K562 (cell line): Measurements from ENCODE around the gene SLC26A1. TPM values are rescaled to one million over a fixed set of nuclear protein-coding genes. Genes with fewer than 3 reads are reported as not detected.

ENCODE experiments used
- GABPB2 ChIP-seq: fragments of 250-450 bp; sonication (Bioruptor Pico); conservative IDR thresholded peaks from 2 replicates; pipeline ENCODE4 v1.5.1; 2021; ENCODE audit warnings: mild to moderate bottlenecking
- polyA plus RNA-seq, 8 experiments: library from polyadenylated mRNA; depleted of rRNA in 4 of 8; stranded (reverse) in 5 of 8; unstranded in 3 of 8; fragments of >200 nt; fragmentation: Nextera tagmentation in 2 of 8; fragmentation: Illumina TruSeq in 1 of 8; extraction: Ambion mirVana in 2 of 8; extraction: Trizol in 1 of 8; gene quantifications; 2 replicates each; pipeline versions ENCODE4 v1.2.1 to v1.2.3, GENCODE V29; 2011 to 2014; ENCODE audit warnings: inconsistent platforms in 1 of 8, missing spikeins in 1 of 8
- total RNA-seq, 7 experiments: library from RNA; depleted of rRNA in 6 of 7; stranded (reverse); fragments of >200 nt in 6 of 7; fragmentation: Illumina TruSeq in 2 of 7; extraction: Trizol in 2 of 7; gene quantifications; 2 replicates each; pipeline versions ENCODE4 v1.2.1 to v1.2.3, GENCODE V29; 2011 to 2021; ENCODE audit warnings: low replicate concordance in 1 of 7
- TF ChIP-seq, protein P1 (sequence below): fragments of 450-650 bp; IDR thresholded peaks from 2 replicates; pipeline ENCODE4 v1.6.1; 2016; ENCODE audit warnings: mild to moderate bottlenecking, moderate library complexity

SLC26A1 gene
- total and polyA plus RNA-seq, 9 of the 15 experiments (the other 6 are each of a cell fraction or from before 2014, with no cell fraction given) = 0.11 to 4.2 (median 0.95) TPM

DNA sequence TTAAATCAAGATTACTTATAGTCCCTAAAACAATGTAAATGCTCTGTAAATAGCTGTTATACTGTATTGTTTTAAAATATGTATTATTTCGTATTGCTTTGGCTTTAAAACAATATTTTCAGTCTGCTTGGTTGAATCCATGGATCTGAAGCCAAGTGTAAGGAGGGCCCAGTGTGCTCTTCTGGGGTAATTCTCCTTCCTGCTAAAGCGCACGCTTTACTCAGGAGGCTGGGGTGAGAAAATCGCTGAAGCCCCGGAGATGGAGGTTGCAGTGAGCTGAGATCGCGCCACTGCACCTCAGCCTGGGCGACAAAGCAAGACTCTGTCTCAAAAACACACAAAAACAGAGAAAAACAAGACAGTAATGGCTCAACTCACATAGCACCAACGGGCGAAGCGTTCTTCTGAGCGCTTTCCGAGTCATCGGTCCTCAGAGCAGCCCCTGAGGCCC, 6.8 kb downstream of the SLC26A1 start (continued):
- TF ChIP-seq, protein P1, sequence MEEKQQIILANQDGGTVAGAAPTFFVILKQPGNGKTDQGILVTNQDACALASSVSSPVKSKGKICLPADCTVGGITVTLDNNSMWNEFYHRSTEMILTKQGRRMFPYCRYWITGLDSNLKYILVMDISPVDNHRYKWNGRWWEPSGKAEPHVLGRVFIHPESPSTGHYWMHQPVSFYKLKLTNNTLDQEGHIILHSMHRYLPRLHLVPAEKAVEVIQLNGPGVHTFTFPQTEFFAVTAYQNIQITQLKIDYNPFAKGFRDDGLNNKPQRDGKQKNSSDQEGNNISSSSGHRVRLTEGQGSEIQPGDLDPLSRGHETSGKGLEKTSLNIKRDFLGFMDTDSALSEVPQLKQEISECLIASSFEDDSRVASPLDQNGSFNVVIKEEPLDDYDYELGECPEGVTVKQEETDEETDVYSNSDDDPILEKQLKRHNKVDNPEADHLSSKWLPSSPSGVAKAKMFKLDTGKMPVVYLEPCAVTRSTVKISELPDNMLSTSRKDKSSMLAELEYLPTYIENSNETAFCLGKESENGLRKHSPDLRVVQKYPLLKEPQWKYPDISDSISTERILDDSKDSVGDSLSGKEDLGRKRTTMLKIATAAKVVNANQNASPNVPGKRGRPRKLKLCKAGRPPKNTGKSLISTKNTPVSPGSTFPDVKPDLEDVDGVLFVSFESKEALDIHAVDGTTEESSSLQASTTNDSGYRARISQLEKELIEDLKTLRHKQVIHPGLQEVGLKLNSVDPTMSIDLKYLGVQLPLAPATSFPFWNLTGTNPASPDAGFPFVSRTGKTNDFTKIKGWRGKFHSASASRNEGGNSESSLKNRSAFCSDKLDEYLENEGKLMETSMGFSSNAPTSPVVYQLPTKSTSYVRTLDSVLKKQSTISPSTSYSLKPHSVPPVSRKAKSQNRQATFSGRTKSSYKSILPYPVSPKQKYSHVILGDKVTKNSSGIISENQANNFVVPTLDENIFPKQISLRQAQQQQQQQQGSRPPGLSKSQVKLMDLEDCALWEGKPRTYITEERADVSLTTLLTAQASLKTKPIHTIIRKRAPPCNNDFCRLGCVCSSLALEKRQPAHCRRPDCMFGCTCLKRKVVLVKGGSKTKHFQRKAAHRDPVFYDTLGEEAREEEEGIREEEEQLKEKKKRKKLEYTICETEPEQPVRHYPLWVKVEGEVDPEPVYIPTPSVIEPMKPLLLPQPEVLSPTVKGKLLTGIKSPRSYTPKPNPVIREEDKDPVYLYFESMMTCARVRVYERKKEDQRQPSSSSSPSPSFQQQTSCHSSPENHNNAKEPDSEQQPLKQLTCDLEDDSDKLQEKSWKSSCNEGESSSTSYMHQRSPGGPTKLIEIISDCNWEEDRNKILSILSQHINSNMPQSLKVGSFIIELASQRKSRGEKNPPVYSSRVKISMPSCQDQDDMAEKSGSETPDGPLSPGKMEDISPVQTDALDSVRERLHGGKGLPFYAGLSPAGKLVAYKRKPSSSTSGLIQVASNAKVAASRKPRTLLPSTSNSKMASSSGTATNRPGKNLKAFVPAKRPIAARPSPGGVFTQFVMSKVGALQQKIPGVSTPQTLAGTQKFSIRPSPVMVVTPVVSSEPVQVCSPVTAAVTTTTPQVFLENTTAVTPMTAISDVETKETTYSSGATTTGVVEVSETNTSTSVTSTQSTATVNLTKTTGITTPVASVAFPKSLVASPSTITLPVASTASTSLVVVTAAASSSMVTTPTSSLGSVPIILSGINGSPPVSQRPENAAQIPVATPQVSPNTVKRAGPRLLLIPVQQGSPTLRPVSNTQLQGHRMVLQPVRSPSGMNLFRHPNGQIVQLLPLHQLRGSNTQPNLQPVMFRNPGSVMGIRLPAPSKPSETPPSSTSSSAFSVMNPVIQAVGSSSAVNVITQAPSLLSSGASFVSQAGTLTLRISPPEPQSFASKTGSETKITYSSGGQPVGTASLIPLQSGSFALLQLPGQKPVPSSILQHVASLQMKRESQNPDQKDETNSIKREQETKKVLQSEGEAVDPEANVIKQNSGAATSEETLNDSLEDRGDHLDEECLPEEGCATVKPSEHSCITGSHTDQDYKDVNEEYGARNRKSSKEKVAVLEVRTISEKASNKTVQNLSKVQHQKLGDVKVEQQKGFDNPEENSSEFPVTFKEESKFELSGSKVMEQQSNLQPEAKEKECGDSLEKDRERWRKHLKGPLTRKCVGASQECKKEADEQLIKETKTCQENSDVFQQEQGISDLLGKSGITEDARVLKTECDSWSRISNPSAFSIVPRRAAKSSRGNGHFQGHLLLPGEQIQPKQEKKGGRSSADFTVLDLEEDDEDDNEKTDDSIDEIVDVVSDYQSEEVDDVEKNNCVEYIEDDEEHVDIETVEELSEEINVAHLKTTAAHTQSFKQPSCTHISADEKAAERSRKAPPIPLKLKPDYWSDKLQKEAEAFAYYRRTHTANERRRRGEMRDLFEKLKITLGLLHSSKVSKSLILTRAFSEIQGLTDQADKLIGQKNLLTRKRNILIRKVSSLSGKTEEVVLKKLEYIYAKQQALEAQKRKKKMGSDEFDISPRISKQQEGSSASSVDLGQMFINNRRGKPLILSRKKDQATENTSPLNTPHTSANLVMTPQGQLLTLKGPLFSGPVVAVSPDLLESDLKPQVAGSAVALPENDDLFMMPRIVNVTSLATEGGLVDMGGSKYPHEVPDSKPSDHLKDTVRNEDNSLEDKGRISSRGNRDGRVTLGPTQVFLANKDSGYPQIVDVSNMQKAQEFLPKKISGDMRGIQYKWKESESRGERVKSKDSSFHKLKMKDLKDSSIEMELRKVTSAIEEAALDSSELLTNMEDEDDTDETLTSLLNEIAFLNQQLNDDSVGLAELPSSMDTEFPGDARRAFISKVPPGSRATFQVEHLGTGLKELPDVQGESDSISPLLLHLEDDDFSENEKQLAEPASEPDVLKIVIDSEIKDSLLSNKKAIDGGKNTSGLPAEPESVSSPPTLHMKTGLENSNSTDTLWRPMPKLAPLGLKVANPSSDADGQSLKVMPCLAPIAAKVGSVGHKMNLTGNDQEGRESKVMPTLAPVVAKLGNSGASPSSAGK = peak; percentile 48; the same call in 1 of the 2 replicates
- TF ChIP-seq GABPB2 (CRISPR knock-in tag) = no peak
